Stomach (tissue), 4 donors: ENCODE results near the gene ALDH1A1.

Experiments used
- CTCF ChIP-seq, 7 experiments: fragments of 450-650 bp in 4 of 7; fragments of 200-600 bp in 3 of 7; sonication (generic) in 3 of 7; IDR thresholded peaks; one replicate each; pipeline ENCODE4 v1.5.1; 2016 to 2019; ENCODE audit warnings: antibody characterized with exemption in 7 of 7, control low read depth in 2 of 7, mild to moderate bottlenecking in 1 of 7
- EP300 ChIP-seq: sonication (generic); formaldehyde crosslinking; IDR thresholded peaks from one replicate; pipeline ENCODE4 v1.6.1; 2017; ENCODE audit warnings: antibody characterized with exemption
- POLR2A ChIP-seq, 4 donors: fragments of 450-650 bp; IDR thresholded peaks; one replicate each; pipeline ENCODE4 v1.6.1; 2016; ENCODE audit warnings: antibody characterized with exemption in 4 of 4, control low read depth in 2 of 4, mild to moderate bottlenecking in 1 of 4, moderate library complexity in 1 of 4
- POLR2AphosphoS5 ChIP-seq, 3 donors: sonication (generic); formaldehyde crosslinking; IDR thresholded peaks; one replicate each; pipeline ENCODE4 v1.6.1; 2016; ENCODE audit warnings: antibody characterized with exemption in 3 of 3

- TF ChIP-seq CTCF (IDR thresholded peaks at IDR 0.05) (no peak), EP300 (no peak), POLR2AphosphoS5 (IDR thresholded peaks at IDR 0.05) (no peak), POLR2A (IDR thresholded peaks at IDR 0.05) (no peak)
Measured at GRCh38 chr9:72902268-72902667, 50.6 kb downstream of the ALDH1A1 start.
